ENCODE data around the gene BATF. TPM values are rescaled to one million over a fixed set of nuclear protein-coding genes. Genes with fewer than 3 reads are reported as not detected.

Gene BATF
- total and polyA plus RNA-seq, 2 of the 8 experiments (the other 6 are each of a cell fraction or from before 2014, with no cell fraction given), result not detected

- TF ChIP-seq RFX5 (IDR thresholded peaks at IDR 0.05; ENCODE audit: borderline replicate concordance, low read depth, low read length) (no peak), CHD2 (IDR thresholded peaks at IDR 0.05; ENCODE audit: low read length) (no peak), ZNF274 (IDR thresholded peaks at IDR 0.05; ENCODE audit: borderline replicate concordance, extremely low read depth, low read length) (no peak)
- TF ChIP-seq, protein P1, sequence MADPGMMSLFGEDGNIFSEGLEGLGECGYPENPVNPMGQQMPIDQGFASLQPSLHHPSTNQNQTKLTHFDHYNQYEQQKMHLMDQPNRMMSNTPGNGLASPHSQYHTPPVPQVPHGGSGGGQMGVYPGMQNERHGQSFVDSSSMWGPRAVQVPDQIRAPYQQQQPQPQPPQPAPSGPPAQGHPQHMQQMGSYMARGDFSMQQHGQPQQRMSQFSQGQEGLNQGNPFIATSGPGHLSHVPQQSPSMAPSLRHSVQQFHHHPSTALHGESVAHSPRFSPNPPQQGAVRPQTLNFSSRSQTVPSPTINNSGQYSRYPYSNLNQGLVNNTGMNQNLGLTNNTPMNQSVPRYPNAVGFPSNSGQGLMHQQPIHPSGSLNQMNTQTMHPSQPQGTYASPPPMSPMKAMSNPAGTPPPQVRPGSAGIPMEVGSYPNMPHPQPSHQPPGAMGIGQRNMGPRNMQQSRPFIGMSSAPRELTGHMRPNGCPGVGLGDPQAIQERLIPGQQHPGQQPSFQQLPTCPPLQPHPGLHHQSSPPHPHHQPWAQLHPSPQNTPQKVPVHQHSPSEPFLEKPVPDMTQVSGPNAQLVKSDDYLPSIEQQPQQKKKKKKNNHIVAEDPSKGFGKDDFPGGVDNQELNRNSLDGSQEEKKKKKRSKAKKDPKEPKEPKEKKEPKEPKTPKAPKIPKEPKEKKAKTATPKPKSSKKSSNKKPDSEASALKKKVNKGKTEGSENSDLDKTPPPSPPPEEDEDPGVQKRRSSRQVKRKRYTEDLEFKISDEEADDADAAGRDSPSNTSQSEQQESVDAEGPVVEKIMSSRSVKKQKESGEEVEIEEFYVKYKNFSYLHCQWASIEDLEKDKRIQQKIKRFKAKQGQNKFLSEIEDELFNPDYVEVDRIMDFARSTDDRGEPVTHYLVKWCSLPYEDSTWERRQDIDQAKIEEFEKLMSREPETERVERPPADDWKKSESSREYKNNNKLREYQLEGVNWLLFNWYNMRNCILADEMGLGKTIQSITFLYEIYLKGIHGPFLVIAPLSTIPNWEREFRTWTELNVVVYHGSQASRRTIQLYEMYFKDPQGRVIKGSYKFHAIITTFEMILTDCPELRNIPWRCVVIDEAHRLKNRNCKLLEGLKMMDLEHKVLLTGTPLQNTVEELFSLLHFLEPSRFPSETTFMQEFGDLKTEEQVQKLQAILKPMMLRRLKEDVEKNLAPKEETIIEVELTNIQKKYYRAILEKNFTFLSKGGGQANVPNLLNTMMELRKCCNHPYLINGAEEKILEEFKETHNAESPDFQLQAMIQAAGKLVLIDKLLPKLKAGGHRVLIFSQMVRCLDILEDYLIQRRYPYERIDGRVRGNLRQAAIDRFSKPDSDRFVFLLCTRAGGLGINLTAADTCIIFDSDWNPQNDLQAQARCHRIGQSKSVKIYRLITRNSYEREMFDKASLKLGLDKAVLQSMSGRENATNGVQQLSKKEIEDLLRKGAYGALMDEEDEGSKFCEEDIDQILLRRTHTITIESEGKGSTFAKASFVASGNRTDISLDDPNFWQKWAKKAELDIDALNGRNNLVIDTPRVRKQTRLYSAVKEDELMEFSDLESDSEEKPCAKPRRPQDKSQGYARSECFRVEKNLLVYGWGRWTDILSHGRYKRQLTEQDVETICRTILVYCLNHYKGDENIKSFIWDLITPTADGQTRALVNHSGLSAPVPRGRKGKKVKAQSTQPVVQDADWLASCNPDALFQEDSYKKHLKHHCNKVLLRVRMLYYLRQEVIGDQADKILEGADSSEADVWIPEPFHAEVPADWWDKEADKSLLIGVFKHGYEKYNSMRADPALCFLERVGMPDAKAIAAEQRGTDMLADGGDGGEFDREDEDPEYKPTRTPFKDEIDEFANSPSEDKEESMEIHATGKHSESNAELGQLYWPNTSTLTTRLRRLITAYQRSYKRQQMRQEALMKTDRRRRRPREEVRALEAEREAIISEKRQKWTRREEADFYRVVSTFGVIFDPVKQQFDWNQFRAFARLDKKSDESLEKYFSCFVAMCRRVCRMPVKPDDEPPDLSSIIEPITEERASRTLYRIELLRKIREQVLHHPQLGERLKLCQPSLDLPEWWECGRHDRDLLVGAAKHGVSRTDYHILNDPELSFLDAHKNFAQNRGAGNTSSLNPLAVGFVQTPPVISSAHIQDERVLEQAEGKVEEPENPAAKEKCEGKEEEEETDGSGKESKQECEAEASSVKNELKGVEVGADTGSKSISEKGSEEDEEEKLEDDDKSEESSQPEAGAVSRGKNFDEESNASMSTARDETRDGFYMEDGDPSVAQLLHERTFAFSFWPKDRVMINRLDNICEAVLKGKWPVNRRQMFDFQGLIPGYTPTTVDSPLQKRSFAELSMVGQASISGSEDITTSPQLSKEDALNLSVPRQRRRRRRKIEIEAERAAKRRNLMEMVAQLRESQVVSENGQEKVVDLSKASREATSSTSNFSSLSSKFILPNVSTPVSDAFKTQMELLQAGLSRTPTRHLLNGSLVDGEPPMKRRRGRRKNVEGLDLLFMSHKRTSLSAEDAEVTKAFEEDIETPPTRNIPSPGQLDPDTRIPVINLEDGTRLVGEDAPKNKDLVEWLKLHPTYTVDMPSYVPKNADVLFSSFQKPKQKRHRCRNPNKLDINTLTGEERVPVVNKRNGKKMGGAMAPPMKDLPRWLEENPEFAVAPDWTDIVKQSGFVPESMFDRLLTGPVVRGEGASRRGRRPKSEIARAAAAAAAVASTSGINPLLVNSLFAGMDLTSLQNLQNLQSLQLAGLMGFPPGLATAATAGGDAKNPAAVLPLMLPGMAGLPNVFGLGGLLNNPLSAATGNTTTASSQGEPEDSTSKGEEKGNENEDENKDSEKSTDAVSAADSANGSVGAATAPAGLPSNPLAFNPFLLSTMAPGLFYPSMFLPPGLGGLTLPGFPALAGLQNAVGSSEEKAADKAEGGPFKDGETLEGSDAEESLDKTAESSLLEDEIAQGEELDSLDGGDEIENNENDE (IDR thresholded peaks at IDR 0.05; ENCODE audit: insufficient replicate concordance, low read length), result no peak
Measured at GRCh38 chr14:75543253-75543652, 21.0 kb downstream of the BATF start (continued).

All from H1 (cell line).